ENCODE measurements around the gene NGF.

NGF gene

GRCh38 chr1:115242543-115242942, 95.5 kb downstream of the NGF start:
- Histone ChIP-seq H3K36me3 (ENCODE audit: control insufficient read depth in 1 of 2, insufficient read depth in 2 of 2, low read length in 2 of 2) (no peaks in the 10 kb centered on the region), H3K27ac (ENCODE audit: low read depth, low read length) (no peak overlapping the region), H3K4me1 (ENCODE audit: control insufficient read depth in 1 of 2, insufficient read depth in 2 of 2, low read length in 2 of 2) (peaks cover 0 to 10% of the 10 kb centered on the region in 2 donors)

GRCh38 chr1:115241309-115241708, 96.7 kb downstream of the NGF start:
- no peak overlapping the region for H3K4me3 ChIP-seq (ENCODE audit: low read depth in 1 of 2, low read length in 2 of 2)
- H3K9me3 ChIP-seq (ENCODE audit: control insufficient read depth in 1 of 2, low read length in 2 of 2): no peaks in the 10 kb centered on the region
- H3K27me3 ChIP-seq (ENCODE audit: control insufficient read depth in 1 of 2, insufficient read depth in 2 of 2, low read length in 2 of 2): no peaks in the 10 kb centered on the region
- H3K9ac ChIP-seq (ENCODE audit: low read depth in 1 of 2, low read length in 2 of 2): no peak overlapping the region
- peaks cover 0 to 14% of the 10 kb centered on the region in 2 donors for H3K4me1 ChIP-seq (ENCODE audit: control insufficient read depth in 1 of 2, insufficient read depth in 2 of 2, low read length in 2 of 2)
- H3K36me3 ChIP-seq (ENCODE audit: control insufficient read depth in 1 of 2, insufficient read depth in 2 of 2, low read length in 2 of 2): no peaks in the 10 kb centered on the region
- H3K27ac ChIP-seq (ENCODE audit: low read depth, low read length): no peak overlapping the region

More at GRCh38 chr1:115242543-115242942, 95.5 kb downstream of the NGF start:
- Histone ChIP-seq H3K4me3 (ENCODE audit: low read depth in 1 of 2, low read length in 2 of 2) (no peak overlapping the region), H3K27me3 (ENCODE audit: control insufficient read depth in 1 of 2, insufficient read depth in 2 of 2, low read length in 2 of 2) (no peaks in the 10 kb centered on the region), H3K9ac (ENCODE audit: low read depth in 1 of 2, low read length in 2 of 2) (no peak overlapping the region), H3K9me3 (ENCODE audit: control insufficient read depth in 1 of 2, low read length in 2 of 2) (no peaks in the 10 kb centered on the region)

- Histone ChIP-seq H3K4me3 (ENCODE audit: low read depth in 1 of 2, low read length in 2 of 2) (no peak overlapping the region), H3K36me3 (ENCODE audit: control insufficient read depth in 1 of 2, insufficient read depth in 2 of 2, low read length in 2 of 2) (no peaks in the 10 kb centered on the region), H3K27ac (ENCODE audit: low read depth, low read length) (no peak overlapping the region), H3K9me3 (ENCODE audit: control insufficient read depth in 1 of 2, low read length in 2 of 2) (no peaks in the 10 kb centered on the region), H3K27me3 (ENCODE audit: control insufficient read depth in 1 of 2, insufficient read depth in 2 of 2, low read length in 2 of 2) (no peaks in the 10 kb centered on the region), H3K4me1 (ENCODE audit: control insufficient read depth in 1 of 2, insufficient read depth in 2 of 2, low read length in 2 of 2) (peaks cover 0 to 14% of the 10 kb centered on the region in 2 donors), H3K9ac (ENCODE audit: low read depth in 1 of 2, low read length in 2 of 2) (no peak overlapping the region)
These were observed 97.8 kb downstream of the NGF start for GRCh38 chr1:115240297-115240696.

- Histone ChIP-seq H3K9me3 (ENCODE audit: control insufficient read depth in 1 of 2, low read length in 2 of 2) (no peaks in the 10 kb centered on the region), H3K4me3 (ENCODE audit: low read depth in 1 of 2, low read length in 2 of 2) (no peak overlapping the region), H3K9ac (ENCODE audit: low read depth in 1 of 2, low read length in 2 of 2) (no peak overlapping the region), H3K36me3 (ENCODE audit: control insufficient read depth in 1 of 2, insufficient read depth in 2 of 2, low read length in 2 of 2) (no peaks in the 10 kb centered on the region), H3K4me1 (ENCODE audit: control insufficient read depth in 1 of 2, insufficient read depth in 2 of 2, low read length in 2 of 2) (peaks cover 0 to 14% of the 10 kb centered on the region in 2 donors), H3K27ac (ENCODE audit: low read depth, low read length) (no peak overlapping the region), H3K27me3 (ENCODE audit: control insufficient read depth in 1 of 2, insufficient read depth in 2 of 2, low read length in 2 of 2) (no peaks in the 10 kb centered on the region)
These were observed 98.6 kb downstream of the NGF start for GRCh38 chr1:115239426-115239825.

DNA sequence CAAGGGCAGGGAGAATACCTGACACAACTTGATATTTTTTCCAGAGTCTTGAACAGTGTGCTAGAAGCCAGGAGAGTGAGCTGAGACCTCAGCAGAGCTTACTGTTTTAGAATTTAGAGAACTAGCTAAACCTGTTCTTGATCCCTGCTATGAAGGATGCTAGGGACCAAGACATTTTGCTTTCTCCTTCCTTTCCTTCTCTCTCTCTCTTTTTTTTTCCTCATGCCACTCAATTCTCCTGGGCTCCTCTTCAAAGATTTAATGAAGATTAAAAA, 99.0 kb downstream of the NGF start:
- Histone ChIP-seq H3K36me3 (ENCODE audit: control insufficient read depth in 1 of 2, insufficient read depth in 2 of 2, low read length in 2 of 2) (no peaks in the 10 kb centered on the region), H3K27ac (ENCODE audit: low read depth, low read length) (no peak overlapping the region), H3K4me3 (ENCODE audit: low read depth in 1 of 2, low read length in 2 of 2) (no peak overlapping the region), H3K27me3 (ENCODE audit: control insufficient read depth in 1 of 2, insufficient read depth in 2 of 2, low read length in 2 of 2) (no peaks in the 10 kb centered on the region), H3K9ac (ENCODE audit: low read depth in 1 of 2, low read length in 2 of 2) (no peak overlapping the region), H3K4me1 (ENCODE audit: control insufficient read depth in 1 of 2, insufficient read depth in 2 of 2, low read length in 2 of 2) (peaks cover 0 to 14% of the 10 kb centered on the region in 2 donors), H3K9me3 (ENCODE audit: control insufficient read depth in 1 of 2, low read length in 2 of 2) (no peaks in the 10 kb centered on the region)

DNA sequence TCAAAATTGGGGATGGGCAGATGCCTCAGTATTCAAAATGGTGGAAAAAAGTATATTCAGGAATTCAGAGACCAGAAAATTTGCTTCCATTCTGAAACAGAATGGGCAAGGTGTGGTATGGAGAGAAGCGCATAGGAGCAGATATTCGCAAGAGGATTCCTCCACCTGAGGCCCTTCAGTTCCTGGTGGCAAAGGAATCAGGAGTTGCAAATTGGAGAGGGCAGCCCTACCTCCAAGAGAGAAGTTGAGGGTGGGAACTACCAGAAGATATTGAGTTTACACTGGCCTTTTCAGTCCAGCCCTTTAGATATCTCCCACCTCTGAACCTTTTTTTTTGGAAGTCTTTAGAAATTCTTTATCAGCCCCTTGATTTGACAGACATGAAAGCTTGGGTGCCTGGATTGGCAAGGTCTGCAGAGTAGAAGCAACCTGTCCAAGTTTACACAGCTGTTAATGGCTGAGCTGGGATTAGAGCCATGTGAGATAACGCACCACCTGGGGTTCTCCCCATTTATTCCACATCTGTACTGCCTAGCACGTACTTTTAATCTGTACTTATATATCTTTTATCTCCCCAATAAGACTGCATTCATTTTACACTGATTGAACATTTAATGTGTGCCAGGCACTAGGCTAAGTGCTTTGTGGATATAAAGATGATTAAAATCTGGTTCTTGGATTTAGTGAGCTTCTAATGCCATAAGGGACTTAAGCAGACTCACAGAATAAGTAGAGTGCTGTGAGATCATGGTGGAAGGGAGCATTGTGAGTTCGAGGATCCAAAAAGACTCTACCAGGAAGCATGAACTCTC, 99.5 kb downstream of the NGF start:
- Histone ChIP-seq H3K9me3 (ENCODE audit: control insufficient read depth in 1 of 2, low read length in 2 of 2) (no peaks in the 10 kb centered on the region), H3K36me3 (ENCODE audit: control insufficient read depth in 1 of 2, insufficient read depth in 2 of 2, low read length in 2 of 2) (no peaks in the 10 kb centered on the region), H3K4me1 (ENCODE audit: control insufficient read depth in 1 of 2, insufficient read depth in 2 of 2, low read length in 2 of 2) (peaks cover 0 to 14% of the 10 kb centered on the region in 2 donors), H3K4me3 (ENCODE audit: low read depth in 1 of 2, low read length in 2 of 2) (no peak overlapping the region), H3K27me3 (ENCODE audit: control insufficient read depth in 1 of 2, insufficient read depth in 2 of 2, low read length in 2 of 2) (no peaks in the 10 kb centered on the region), H3K27ac (ENCODE audit: low read depth, low read length) (no peak overlapping the region), H3K9ac (ENCODE audit: low read depth in 1 of 2, low read length in 2 of 2) (no peak overlapping the region)

- H3K9ac ChIP-seq (ENCODE audit: low read depth in 1 of 2, low read length in 2 of 2): no peak overlapping the region
- no peak overlapping the region for H3K4me3 ChIP-seq (ENCODE audit: low read depth in 1 of 2, low read length in 2 of 2)
- H3K9me3 ChIP-seq (ENCODE audit: control insufficient read depth in 1 of 2, low read length in 2 of 2): no peaks in the 10 kb centered on the region
- H3K27me3 ChIP-seq (ENCODE audit: control insufficient read depth in 1 of 2, insufficient read depth in 2 of 2, low read length in 2 of 2): no peaks in the 10 kb centered on the region
- no peak overlapping the region for H3K27ac ChIP-seq (ENCODE audit: low read depth, low read length)
- peaks cover 0 to 14% of the 10 kb centered on the region in 2 donors for H3K4me1 ChIP-seq (ENCODE audit: control insufficient read depth in 1 of 2, insufficient read depth in 2 of 2, low read length in 2 of 2)
- H3K36me3 ChIP-seq (ENCODE audit: control insufficient read depth in 1 of 2, insufficient read depth in 2 of 2, low read length in 2 of 2): no peaks in the 10 kb centered on the region
These were observed 100.5 kb downstream of the NGF start for GRCh38 chr1:115237507-115237906.

DNA sequence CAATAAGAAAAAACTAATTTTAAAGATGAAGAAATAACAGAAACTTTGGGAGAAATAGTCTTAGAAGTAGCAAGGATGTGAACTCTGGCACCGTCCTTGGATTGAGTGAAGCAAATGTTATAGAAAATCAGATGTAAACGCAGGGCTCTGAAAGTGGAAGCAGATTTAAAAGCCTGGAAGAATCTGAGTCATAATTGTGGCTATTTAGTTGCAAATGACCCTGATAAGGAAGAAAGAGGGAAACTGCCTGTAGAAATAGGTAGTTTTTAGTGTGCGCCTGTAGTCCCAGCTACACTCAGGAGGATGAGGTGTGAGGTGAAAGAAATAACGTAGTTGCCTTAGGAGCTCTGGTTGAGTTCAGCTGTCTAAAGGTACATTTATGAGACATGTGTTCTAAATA, 101.0 kb downstream of the NGF start:
- no peaks in the 10 kb centered on the region for H3K9me3 ChIP-seq (ENCODE audit: control insufficient read depth in 1 of 2, low read length in 2 of 2)
- H3K9ac ChIP-seq (ENCODE audit: low read depth in 1 of 2, low read length in 2 of 2): no peak overlapping the region
- no peak overlapping the region for H3K27ac ChIP-seq (ENCODE audit: low read depth, low read length)
- no peaks in the 10 kb centered on the region for H3K36me3 ChIP-seq (ENCODE audit: control insufficient read depth in 1 of 2, insufficient read depth in 2 of 2, low read length in 2 of 2)
- H3K4me1 ChIP-seq (ENCODE audit: control insufficient read depth in 1 of 2, insufficient read depth in 2 of 2, low read length in 2 of 2): peaks cover 0 to 14% of the 10 kb centered on the region in 2 donors
- H3K27me3 ChIP-seq (ENCODE audit: control insufficient read depth in 1 of 2, insufficient read depth in 2 of 2, low read length in 2 of 2): no peaks in the 10 kb centered on the region
- H3K4me3 ChIP-seq (ENCODE audit: low read depth in 1 of 2, low read length in 2 of 2): no peak overlapping the region

Measured in duodenal mucosa (tissue), 2 donors.